HEK293T (cell line): ENCODE measurements around the gene PTPN4.

Experiments used
- CTCF ChIA-PET: fragments of 350-600 bp; formaldehyde crosslinking; extraction: SDS; loops from one replicate; lab custom pipeline; 2021; ENCODE audit warnings: antibody characterized with exemption, inconsistent platforms; lab: Yijun Ruan, JAX
- POLR2A ChIA-PET: fragments of 350-600 bp; formaldehyde crosslinking; extraction: SDS; loops from one replicate; lab custom pipeline; 2020; ENCODE audit warnings: antibody characterized with exemption, inconsistent platforms; lab: Yijun Ruan, JAX
- DNase-seq: peaks from one replicate; pipeline ENCODE4 v3.0.0; 2012; ENCODE audit warnings: mixed read lengths; ENCODE audit errors: extremely low spot score
- ARNT ChIP-seq: fragments of 450-650 bp; IDR thresholded peaks from 2 replicates; pipeline ENCODE4 v1.6.1; 2017; ENCODE audit warnings: mild to moderate bottlenecking
- BHLHE40 ChIP-seq: fragments of 450-650 bp; IDR thresholded peaks from 2 replicates; pipeline ENCODE4 v1.6.1; 2016; ENCODE audit warnings: mild to moderate bottlenecking, moderate library complexity, borderline replicate concordance
- CTBP1 ChIP-seq: fragments of 450-650 bp; IDR thresholded peaks from 2 replicates; pipeline ENCODE4 v1.6.1; 2016; ENCODE audit warnings: borderline replicate concordance
- ELF4 ChIP-seq: fragments of 450-650 bp; IDR thresholded peaks from 2 replicates; pipeline ENCODE4 v1.6.1; 2017; ENCODE audit warnings: antibody characterized with exemption
- FOXA1 ChIP-seq: fragments of 450-650 bp; IDR thresholded peaks from 2 replicates; pipeline ENCODE4 v1.6.1; 2016; ENCODE audit warnings: mild to moderate bottlenecking
- FOXK2 ChIP-seq: fragments of 450-650 bp; IDR thresholded peaks from 2 replicates; pipeline ENCODE4 v1.6.1; 2016; ENCODE audit warnings: mild to moderate bottlenecking
- FOXM1 ChIP-seq: fragments of 450-650 bp; IDR thresholded peaks from 2 replicates; pipeline ENCODE4 v1.6.1; 2017; ENCODE audit warnings: mild to moderate bottlenecking, borderline replicate concordance
- HDGF ChIP-seq: fragments of 450-650 bp; IDR thresholded peaks from 2 replicates; pipeline ENCODE4 v1.6.1; 2017; ENCODE audit warnings: antibody characterized with exemption, borderline replicate concordance
- L3MBTL2 ChIP-seq: fragments of 450-650 bp; conservative IDR thresholded peaks from 2 replicates; pipeline ENCODE4 v1.6.1; 2016; ENCODE audit warnings: mild to moderate bottlenecking
- LEF1 ChIP-seq: fragments of 450-650 bp; IDR thresholded peaks from 2 replicates; pipeline ENCODE4 v1.6.1; 2017; ENCODE audit warnings: mild to moderate bottlenecking, borderline replicate concordance
- NFRKB ChIP-seq: fragments of 450-650 bp; IDR thresholded peaks from 2 replicates; pipeline ENCODE4 v1.6.1; 2016; ENCODE audit warnings: mild to moderate bottlenecking, moderate library complexity
- PKNOX1 ChIP-seq: fragments of 450-650 bp; IDR thresholded peaks from 2 replicates; pipeline ENCODE4 v1.6.1; 2016
- SP1 ChIP-seq: fragments of 450-650 bp; IDR thresholded peaks from 2 replicates; pipeline ENCODE4 v1.6.1; 2017
- SUZ12 ChIP-seq: fragments of 450-650 bp; IDR thresholded peaks from 2 replicates; pipeline ENCODE4 v1.6.1; 2016; ENCODE audit warnings: mild to moderate bottlenecking
- TARDBP ChIP-seq: fragments of 450-650 bp; IDR thresholded peaks from 2 replicates; pipeline ENCODE4 v1.6.1; 2016
- ZNF384 ChIP-seq: fragments of 450-650 bp; IDR thresholded peaks from 2 replicates; pipeline ENCODE4 v1.6.1; 2016

Gene PTPN4

GRCh38 chr2:119760956-119761275, 1.2 kb downstream of the PTPN4 start:
- CTCF ChIA-PET: interaction anchor here (0.7 kb wide), 1 partner anchor 229 kb away, joined by 3 read pairs; no protein-coding TSS in a partner anchor
- TF ChIP-seq SP1: no peak
- TF ChIP-seq ARNT: no peak
- no peak for TF ChIP-seq PKNOX1
- no peak for TF ChIP-seq ZNF384
- no peak for DNase-seq
- POLR2A ChIA-PET: interaction anchor here (1.0 kb wide), 1 partner anchor 14 kb away, joined by 4 read pairs; no protein-coding TSS in a partner anchor

GRCh38 chr2:119764832-119765231, 5.1 kb downstream of the PTPN4 start:
- CTCF ChIA-PET: no interaction called here
- TF ChIP-seq PKNOX1: no peak
- no peak for TF ChIP-seq L3MBTL2
- TF ChIP-seq ARNT: no peak
- TF ChIP-seq SUZ12: no peak
- TF ChIP-seq LEF1: no peak
- no peak for TF ChIP-seq BHLHE40
- TF ChIP-seq FOXM1: no peak
- no peak for TF ChIP-seq NFRKB

GRCh38 chr2:119765433-119766002, 5.8 kb downstream of the PTPN4 start:
- TF ChIP-seq CTBP1 (no peak), ELF4 (no peak), ARNT (no peak), FOXM1 (no peak), SUZ12 (no peak), ZNF384 (no peak), BHLHE40 (no peak), LEF1 (no peak), FOXA1 (no peak)
- POLR2A ChIA-PET: no interaction called here
- DNase-seq: no peak
- CTCF ChIA-PET: no interaction called here

More at GRCh38 chr2:119764832-119765231, 5.1 kb downstream of the PTPN4 start:
- DNase-seq: no peak
- POLR2A ChIA-PET: no interaction called here

GRCh38 chr2:119766944-119767343, 7.2 kb downstream of the PTPN4 start:
- CTCF ChIA-PET: interaction anchor here (0.8 kb wide), 1 partner anchor 66 kb away, joined by 3 read pairs; no protein-coding TSS in a partner anchor
- POLR2A ChIA-PET: no interaction called here
- TF ChIP-seq FOXK2: no peak
- TF ChIP-seq FOXM1: no peak
- no peak for TF ChIP-seq L3MBTL2
- no peak for TF ChIP-seq ARNT
- TF ChIP-seq ELF4: no peak
- TF ChIP-seq SUZ12: no peak
- no peak for TF ChIP-seq BHLHE40
- TF ChIP-seq TARDBP: no peak
- DNase-seq: no peak

GRCh38 chr2:119768742-119769141, 9.0 kb downstream of the PTPN4 start:
- POLR2A ChIA-PET: interaction anchor here (0.6 to 3.3 kb wide), 2 partner anchors 9 to 25 kb away, joined by 3 to 21 read pairs; partner anchors contain the start of gene PTPN4
- CTCF ChIA-PET: interaction anchor here (0.7 to 1.0 kb wide), 2 partner anchors 14 to 79 kb away, joined by 3 read pairs; no protein-coding TSS in a partner anchor
- DNase-seq: no peak
- TF ChIP-seq ZNF384 (no peak), BHLHE40 (no peak), FOXM1 (no peak), CTBP1 (no peak), NFRKB (no peak), ARNT (no peak), SP1 (no peak), HDGF (no peak), ELF4 (no peak), L3MBTL2 (no peak), LEF1 (no peak), FOXA1 (no peak)

DNA sequence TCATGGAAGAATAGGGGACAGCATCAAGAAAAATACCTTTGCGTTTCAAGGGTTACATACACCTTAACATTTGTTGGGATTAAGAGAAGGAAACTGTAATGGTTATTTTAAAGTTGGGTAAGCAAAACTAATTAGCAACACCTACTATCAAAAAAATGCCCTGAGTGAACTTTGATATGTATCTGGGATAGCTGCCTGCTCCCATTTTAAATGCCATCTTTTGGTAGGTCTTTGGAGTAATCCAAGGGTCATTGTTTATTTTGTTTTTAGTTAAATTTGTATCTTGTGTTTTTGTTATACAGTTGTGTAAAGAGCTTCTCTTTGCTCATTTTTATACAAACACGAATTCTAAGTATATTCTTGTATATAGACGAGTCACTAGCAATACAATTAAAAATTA, 9.9 kb downstream of the PTPN4 start:
- CTCF ChIA-PET: interaction anchor here (1.0 kb wide), 1 partner anchor 13 kb away, joined by 3 read pairs; no protein-coding TSS in a partner anchor
- POLR2A ChIA-PET: interaction anchor here (3.3 kb wide), 1 partner anchor 10 kb away, joined by 21 read pairs; the partner anchor contains the start of gene PTPN4

More for the DNA sequence above, 9.9 kb downstream of the PTPN4 start:
- no peak for TF ChIP-seq BHLHE40
- no peak for TF ChIP-seq SP1
- no peak for TF ChIP-seq TARDBP
- no peak for TF ChIP-seq L3MBTL2
- TF ChIP-seq ELF4: no peak
- no peak for TF ChIP-seq ARNT
- no peak for TF ChIP-seq FOXM1
- no peak for TF ChIP-seq HDGF
- TF ChIP-seq SUZ12: no peak
- no peak for TF ChIP-seq FOXA1
- TF ChIP-seq CTBP1: no peak
- TF ChIP-seq FOXK2: no peak
- no peak for TF ChIP-seq ZNF384
- no peak for TF ChIP-seq NFRKB
- TF ChIP-seq LEF1: no peak
- TF ChIP-seq PKNOX1: no peak
- no peak for DNase-seq
